CD4-positive, alpha-beta memory T cell (primary cell): ENCODE measurements around the gene GPR173. TPM values are rescaled to one million over a fixed set of nuclear protein-coding genes. Genes with fewer than 3 reads are reported as not detected.

Experiments used
- CTCF ChIA-PET: fragments of 350-600 bp; sonication (Branson Sonifier 250); formaldehyde crosslinking; loops from one replicate; lab custom pipeline; 2021; ENCODE audit warnings: inconsistent platforms; ENCODE audit not compliant: partially characterized antibody; lab: Charles Lee
- POLR2A ChIA-PET: fragments of 350-600 bp; sonication (Branson Sonifier 250); formaldehyde crosslinking; loops from one replicate; lab custom pipeline; 2021; ENCODE audit not compliant: partially characterized antibody; lab: Charles Lee
- DNase-seq, 5 donors: peaks; one replicate each; pipeline versions ENCODE4 v3.0.0 to v3.0.0-alpha.2; 2020 to 2022; ENCODE audit warnings: mixed read lengths in 1 of 5
- H3K27ac ChIP-seq: one replicate; pipeline ENCODE4 v1.7.0; 2013; ENCODE audit warnings: low read depth, low read length
- H3K27me3 ChIP-seq: 2 replicates; pipeline ENCODE4 v1.7.0; 2013; ENCODE audit warnings: mild to moderate bottlenecking, low read length, moderate library complexity; ENCODE audit not compliant: insufficient read depth
- H3K36me3 ChIP-seq: 2 replicates; pipeline ENCODE4 v1.7.0; 2013; ENCODE audit warnings: mild to moderate bottlenecking, low read length, moderate library complexity; ENCODE audit not compliant: insufficient read depth
- H3K4me1 ChIP-seq: 2 replicates; pipeline ENCODE4 v1.7.0; 2013; ENCODE audit warnings: mild to moderate bottlenecking, low read length, moderate library complexity; ENCODE audit not compliant: insufficient read depth
- H3K4me3 ChIP-seq, 2 donors: one replicate each; pipeline ENCODE4 v1.7.0; 2013; ENCODE audit warnings: low read length in 2 of 2, mild to moderate bottlenecking in 1 of 2
- H3K9me3 ChIP-seq, 2 donors: one replicate each; pipeline ENCODE4 v1.7.0; 2013; ENCODE audit warnings: low read length in 2 of 2, control low read depth in 1 of 2; ENCODE audit not compliant: control insufficient read depth in 1 of 2
- H3K27ac Mint-ChIP-seq, 7 donors: one replicate each; pipeline ENCODE4 v1.8.0; 2020 to 2021; ENCODE audit warnings: mixed read lengths in 7 of 7, mild to moderate bottlenecking in 6 of 7, inconsistent platforms in 3 of 7, moderate library complexity in 3 of 7
- H3K27me3 Mint-ChIP-seq, 2 donors: one replicate each; pipeline ENCODE4 v1.8.0; 2020 to 2021; ENCODE audit warnings: mixed read lengths in 2 of 2
- H3K36me3 Mint-ChIP-seq, 2 donors: one replicate each; pipeline ENCODE4 v1.8.0; 2020 to 2021; ENCODE audit warnings: mixed read lengths in 2 of 2, inconsistent platforms in 1 of 2, mild to moderate bottlenecking in 1 of 2
- H3K4me1 Mint-ChIP-seq, 4 donors: one replicate each; pipeline ENCODE4 v1.8.0; 2020 to 2021; ENCODE audit warnings: mixed read lengths in 4 of 4, mild to moderate bottlenecking in 1 of 4
- H3K4me3 Mint-ChIP-seq, 8 donors: one replicate each; pipeline ENCODE4 v1.8.0; 2020 to 2021; ENCODE audit warnings: mixed read lengths in 8 of 8, mild to moderate bottlenecking in 7 of 8, moderate library complexity in 6 of 8, inconsistent platforms in 3 of 8
- H3K9me3 Mint-ChIP-seq, 8 donors: one replicate each; pipeline ENCODE4 v1.8.0; 2020 to 2021; ENCODE audit warnings: mixed read lengths in 8 of 8, mild to moderate bottlenecking in 5 of 8, inconsistent platforms in 3 of 8, moderate library complexity in 1 of 8
- intact Hi-C: fragments of 100-400 bp; cut with micrococcal nuclease; formaldehyde crosslinking; loops from one replicate; pipeline ENCODE4 v1.15.1; 2023
- polyA plus RNA-seq, 2 donors: library from polyadenylated mRNA; unstranded; fragments of 300-500 nt; fragmentation: Illumina TruSeq; gene quantifications; one replicate each; pipeline ENCODE4 v1.2.3, GENCODE V29; 2021
- total RNA-seq, 2 experiments: library from RNA; stranded (reverse); gene quantifications; one replicate each; pipeline ENCODE4 v1.2.3, GENCODE V29; 2021

The GPR173 gene
- total and polyA plus RNA-seq, 4 experiments from 2014 or later = not detected

DNA sequence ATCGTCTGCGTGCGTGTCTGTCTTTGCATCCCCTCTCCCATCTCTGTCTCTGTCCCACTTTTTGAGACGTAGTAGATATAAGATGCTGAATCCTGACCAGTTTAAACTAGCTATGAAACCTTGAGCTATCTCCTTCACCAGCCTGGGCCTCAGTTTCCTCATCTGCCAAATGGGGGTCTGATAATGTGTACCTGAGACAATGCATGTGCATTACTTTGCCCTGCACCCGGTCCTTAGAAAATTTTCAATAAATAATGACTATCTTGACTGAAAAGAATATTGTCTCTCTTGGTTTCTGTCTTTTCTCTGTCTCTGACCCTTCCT is 46.0 kb downstream of the GPR173 start:
- Histone ChIP-seq H3K36me3 (no peaks in the 10 kb centered on the region), H3K27ac (peak overlapping the region; percentile 55), H3K9me3 (no peaks in the 10 kb centered on the region), H3K27me3 (no peaks in the 10 kb centered on the region), H3K4me3 (peak overlapping the region; percentile 29 to 58), H3K4me1 (peaks cover 9% of the 10 kb centered on the region)
- Mint-ChIP-seq H3K36me3 (peaks cover 0 to 5% of the 10 kb centered on the region in 2 donors), H3K27ac (peak overlapping the region; percentile 62 to 92 (median 90)), H3K4me3 (peak overlapping the region; percentile 84 to 93 (median 89)), H3K4me1 (peaks cover 5 to 30% (median 16%) of the 10 kb centered on the region in 4 donors), H3K27me3 (no peaks in the 10 kb centered on the region), H3K9me3 (peaks cover 0 to 2% (median 0%) of the 10 kb centered on the region in 8 donors)
- ChIA-PET POLR2A (interaction anchor here (1.3 to 2.7 kb wide), 3 partner anchors 13 to 99 kb away, joined by 4 to 34 read pairs (median 6); partner anchors contain the start of gene TSPYL2), CTCF (interaction anchor here (0.9 to 1.0 kb wide), 2 partner anchors 23 to 24 kb away, joined by 3 read pairs; no protein-coding TSS in a partner anchor)
- intact Hi-C loops = loop anchor here (5.0 kb wide), 2 partner anchors 128 to 948 kb away; partner anchors contain the start of gene PHF8
- DNase-seq = no peak

DNA sequence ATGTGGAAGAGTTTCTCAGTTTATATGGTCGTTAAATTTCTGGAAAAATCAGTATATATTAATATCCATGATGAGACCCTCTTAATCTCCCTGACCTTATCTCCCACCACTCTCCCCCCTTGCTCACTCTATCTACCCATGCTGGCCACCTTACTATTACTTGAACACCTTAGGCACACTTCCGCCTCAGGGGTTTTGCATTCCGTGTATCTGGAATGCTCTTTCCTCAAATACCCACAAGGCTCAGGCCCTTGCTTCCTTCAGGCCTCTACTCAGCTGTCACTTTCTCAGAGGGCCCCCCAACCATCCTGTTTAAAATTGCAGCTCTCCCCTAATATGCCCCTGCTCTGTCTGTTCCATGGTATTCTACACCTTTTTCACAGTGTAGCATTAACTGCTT is 47.2 kb downstream of the GPR173 start:
- intact Hi-C loops = no loop called here
- H3K27me3 Mint-ChIP-seq = no peaks in the 10 kb centered on the region
- Histone ChIP-seq H3K4me3 (no peak overlapping the region), H3K27ac (no peak overlapping the region), H3K36me3 (no peaks in the 10 kb centered on the region), H3K4me1 (peaks cover 9% of the 10 kb centered on the region), H3K9me3 (no peaks in the 10 kb centered on the region), H3K27me3 (no peaks in the 10 kb centered on the region)
- H3K4me3 Mint-ChIP-seq = peak overlapping the region in 1 of 8 donors; percentile 50
- peak overlapping the region in 2 of 7 donors; percentile 5 to 22 for H3K27ac Mint-ChIP-seq
- POLR2A ChIA-PET = interaction anchor here (2.7 kb wide), 1 partner anchor 14 kb away, joined by 34 read pairs; the partner anchor contains the start of gene TSPYL2
- H3K9me3 Mint-ChIP-seq = peaks cover 0 to 3% (median 0%) of the 10 kb centered on the region in 8 donors
- CTCF ChIA-PET = no interaction called here
- H3K36me3 Mint-ChIP-seq = peaks cover under 1 to 8% of the 10 kb centered on the region in 2 donors
- no peak for DNase-seq
- H3K4me1 Mint-ChIP-seq = peaks cover 5 to 30% (median 17%) of the 10 kb centered on the region in 4 donors

DNA sequence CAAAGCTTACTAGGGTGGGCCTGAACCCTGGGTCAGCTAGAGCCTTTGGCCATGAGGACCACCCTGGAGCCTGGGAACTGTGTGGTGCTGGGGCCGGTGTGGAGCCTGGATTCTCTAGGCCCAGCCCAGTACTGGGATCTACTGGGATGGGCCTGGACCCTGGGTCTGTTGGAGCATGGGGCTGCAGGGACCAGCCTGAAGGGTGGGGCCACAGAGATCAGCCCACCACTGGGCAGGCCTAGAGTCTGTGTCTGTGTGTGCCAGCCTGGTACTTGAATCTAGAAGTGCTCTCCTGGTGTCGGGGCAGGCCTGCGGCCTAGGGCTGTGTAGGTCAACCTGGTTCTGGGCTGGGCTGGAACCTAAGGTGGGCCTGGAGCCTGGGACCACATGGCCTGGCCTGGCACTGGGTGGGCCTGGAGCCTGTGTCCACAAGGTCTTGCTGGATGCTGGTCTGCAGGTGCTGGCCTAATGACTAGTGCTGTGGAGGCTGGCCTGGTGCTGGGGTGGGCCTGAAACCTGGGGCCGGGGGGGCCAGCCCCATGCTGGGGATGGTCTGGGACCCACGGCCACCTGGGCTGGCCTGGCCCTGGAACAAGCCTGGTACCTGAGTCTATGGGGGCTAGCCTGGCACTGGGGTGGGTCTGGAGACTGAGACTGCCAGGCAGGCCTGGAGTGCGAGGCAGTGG is 66.4 kb downstream of the GPR173 start:
- ChIA-PET CTCF (no interaction called here), POLR2A (no interaction called here)
- H3K4me3 ChIP-seq = no peak overlapping the region
- Mint-ChIP-seq H3K27ac (no peak overlapping the region), H3K27me3 (no peaks in the 10 kb centered on the region), H3K9me3 (no peaks in the 10 kb centered on the region), H3K36me3 (peaks cover 6 to 10% of the 10 kb centered on the region in 2 donors), H3K4me1 (peaks cover 0 to 7% (median 5%) of the 10 kb centered on the region in 4 donors), H3K4me3 (no peak overlapping the region)
- intact Hi-C loops = no loop called here
- H3K27ac ChIP-seq = no peak overlapping the region
- no peaks in the 10 kb centered on the region for H3K36me3 ChIP-seq
- H3K9me3 ChIP-seq = no peaks in the 10 kb centered on the region
- H3K4me1 ChIP-seq = no peaks in the 10 kb centered on the region
- H3K27me3 ChIP-seq = no peaks in the 10 kb centered on the region
- DNase-seq = no peak

DNA sequence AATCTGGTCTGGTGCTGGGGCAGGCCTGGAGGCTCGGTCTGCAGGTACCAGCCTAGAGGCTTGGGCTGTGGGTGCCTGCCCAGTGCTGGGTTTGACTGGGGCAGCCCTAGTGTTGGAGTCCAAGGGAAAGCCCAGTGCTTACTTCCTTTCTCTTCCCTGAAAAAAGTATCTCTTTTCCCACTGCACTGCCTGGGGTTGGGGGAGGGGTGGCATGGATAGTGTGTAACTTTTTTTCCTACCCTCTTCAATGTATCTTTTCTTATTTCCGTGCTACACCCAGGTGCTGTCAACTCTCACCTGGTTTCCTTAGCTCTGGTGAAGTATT is 66.9 kb downstream of the GPR173 start:
- H3K27me3 ChIP-seq = no peaks in the 10 kb centered on the region
- H3K36me3 Mint-ChIP-seq = peaks cover 6 to 9% of the 10 kb centered on the region in 2 donors
- H3K27ac Mint-ChIP-seq = no peak overlapping the region
- H3K36me3 ChIP-seq = no peaks in the 10 kb centered on the region
- H3K4me1 ChIP-seq = no peaks in the 10 kb centered on the region
- no peaks in the 10 kb centered on the region for H3K9me3 Mint-ChIP-seq
- no peak for DNase-seq
- ChIA-PET CTCF (no interaction called here), POLR2A (no interaction called here)
- H3K4me3 ChIP-seq = no peak overlapping the region
- no peak overlapping the region for H3K4me3 Mint-ChIP-seq
- no peaks in the 10 kb centered on the region for H3K9me3 ChIP-seq
- intact Hi-C loops = no loop called here
- H3K4me1 Mint-ChIP-seq = peaks cover 0 to 7% (median 5%) of the 10 kb centered on the region in 4 donors
- H3K27me3 Mint-ChIP-seq = no peaks in the 10 kb centered on the region
- H3K27ac ChIP-seq = no peak overlapping the region

DNA sequence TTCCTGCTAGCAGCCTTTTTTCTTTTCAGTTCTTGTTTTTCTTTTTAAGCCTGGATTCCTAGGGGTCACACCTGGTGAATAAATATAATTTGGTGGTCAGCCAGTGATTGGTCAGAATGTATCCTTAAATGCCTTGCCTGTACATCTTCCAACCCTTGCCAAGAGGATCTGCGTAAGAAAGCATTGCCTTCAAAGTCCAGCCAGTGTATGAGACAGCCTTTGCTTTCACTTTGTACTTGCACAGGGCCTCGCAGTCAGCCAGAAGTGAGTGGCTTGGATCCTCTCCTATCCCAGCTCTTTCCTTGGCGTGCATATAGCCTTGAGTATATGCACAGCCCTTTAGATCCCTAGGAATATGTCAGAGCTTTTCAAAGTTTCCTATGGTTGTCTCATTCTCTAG is 67.5 kb downstream of the GPR173 start:
- Mint-ChIP-seq H3K27me3 (no peaks in the 10 kb centered on the region), H3K9me3 (no peaks in the 10 kb centered on the region), H3K36me3 (peaks cover 6 to 9% of the 10 kb centered on the region in 2 donors), H3K4me3 (no peak overlapping the region), H3K4me1 (peaks cover 0 to 7% (median 5%) of the 10 kb centered on the region in 4 donors), H3K27ac (peak overlapping the region in 2 of 7 donors; percentile 13 to 51)
- Histone ChIP-seq H3K36me3 (no peaks in the 10 kb centered on the region), H3K27ac (no peak overlapping the region), H3K4me3 (no peak overlapping the region), H3K4me1 (no peaks in the 10 kb centered on the region), H3K9me3 (no peaks in the 10 kb centered on the region), H3K27me3 (no peaks in the 10 kb centered on the region)
- no peak for DNase-seq
- POLR2A ChIA-PET = no interaction called here
- CTCF ChIA-PET = no interaction called here
- intact Hi-C loops = no loop called here

DNA sequence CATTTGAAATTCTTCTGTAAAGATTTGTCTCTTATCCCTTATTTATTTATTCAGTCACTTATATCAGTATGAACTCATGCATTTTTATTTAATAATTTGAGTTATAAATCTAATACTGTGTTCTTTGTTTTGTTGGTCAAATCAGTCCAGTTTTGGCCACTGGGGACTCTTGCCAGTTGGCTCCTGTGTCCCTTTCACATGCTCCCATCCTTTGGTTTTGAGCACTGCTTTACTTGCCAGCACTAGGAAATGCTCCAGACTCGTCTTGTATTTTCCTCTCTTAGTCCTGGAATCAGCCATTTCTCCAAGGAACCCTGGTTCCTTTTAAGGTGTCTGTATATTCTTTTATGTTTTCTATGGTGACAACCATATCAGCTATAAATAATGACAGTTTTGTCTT is 73.4 kb downstream of the GPR173 start:
- no peaks in the 10 kb centered on the region for H3K4me1 ChIP-seq
- H3K9me3 ChIP-seq = no peaks in the 10 kb centered on the region
- no peak for DNase-seq
- CTCF ChIA-PET = no interaction called here
- no peaks in the 10 kb centered on the region for H3K27me3 ChIP-seq
- H3K27me3 Mint-ChIP-seq = no peaks in the 10 kb centered on the region
- no peak overlapping the region for H3K4me3 Mint-ChIP-seq
- H3K4me3 ChIP-seq = no peak overlapping the region
- POLR2A ChIA-PET = no interaction called here
- intact Hi-C loops = no loop called here
- peaks cover 0 to 2% (median 0%) of the 10 kb centered on the region in 8 donors for H3K9me3 Mint-ChIP-seq
- H3K36me3 ChIP-seq = no peaks in the 10 kb centered on the region
- peaks cover 4 to 5% of the 10 kb centered on the region in 2 donors for H3K36me3 Mint-ChIP-seq
- H3K27ac ChIP-seq = no peak overlapping the region
- peak overlapping the region in 1 of 7 donors; percentile 12 for H3K27ac Mint-ChIP-seq
- peaks cover 9 to 17% (median 13%) of the 10 kb centered on the region in 4 donors for H3K4me1 Mint-ChIP-seq

DNA sequence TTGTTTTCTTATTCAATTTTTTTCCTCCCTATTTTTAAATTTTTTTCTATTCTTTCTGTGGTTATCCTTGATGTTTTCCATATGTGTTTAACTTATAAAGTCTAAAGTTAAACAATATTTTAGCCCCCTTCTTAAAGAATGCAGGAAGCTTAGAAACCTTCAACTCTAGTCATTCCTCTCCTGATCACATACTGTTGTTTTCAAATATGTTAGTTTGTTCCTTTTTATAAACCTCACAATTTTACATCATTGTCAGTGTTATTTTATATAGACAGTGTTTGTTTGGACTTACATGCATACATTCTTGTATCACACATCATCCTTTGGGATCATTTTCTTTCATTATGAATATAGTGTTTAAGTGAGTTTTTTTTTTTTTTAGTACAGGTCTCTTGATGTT is 76.9 kb downstream of the GPR173 start:
- Mint-ChIP-seq H3K4me3 (no peak overlapping the region), H3K27me3 (no peaks in the 10 kb centered on the region), H3K4me1 (peaks cover 9 to 17% (median 13%) of the 10 kb centered on the region in 4 donors), H3K9me3 (peaks cover 0 to 2% (median 0%) of the 10 kb centered on the region in 8 donors), H3K27ac (no peak overlapping the region), H3K36me3 (peaks cover 5 to 7% of the 10 kb centered on the region in 2 donors)
- Histone ChIP-seq H3K4me1 (no peaks in the 10 kb centered on the region), H3K27me3 (no peaks in the 10 kb centered on the region), H3K4me3 (no peak overlapping the region), H3K36me3 (no peaks in the 10 kb centered on the region), H3K27ac (no peak overlapping the region), H3K9me3 (no peaks in the 10 kb centered on the region)
- intact Hi-C loops = no loop called here
- ChIA-PET CTCF (no interaction called here), POLR2A (no interaction called here)
- DNase-seq = no peak
